Cerebellar cortex (tissue), 1 donor: ENCODE data around the gene SYTL5.

Experiments used
- DNase-seq: peaks from one replicate; pipeline ENCODE4 v3.0.0-alpha.2; 2015; ENCODE audit warnings: low spot score

The SYTL5 gene

GRCh38 chrX:38138900-38139299 lies 132.5 kb downstream of the SYTL5 start:
- DNase-seq, result no peak

DNA sequence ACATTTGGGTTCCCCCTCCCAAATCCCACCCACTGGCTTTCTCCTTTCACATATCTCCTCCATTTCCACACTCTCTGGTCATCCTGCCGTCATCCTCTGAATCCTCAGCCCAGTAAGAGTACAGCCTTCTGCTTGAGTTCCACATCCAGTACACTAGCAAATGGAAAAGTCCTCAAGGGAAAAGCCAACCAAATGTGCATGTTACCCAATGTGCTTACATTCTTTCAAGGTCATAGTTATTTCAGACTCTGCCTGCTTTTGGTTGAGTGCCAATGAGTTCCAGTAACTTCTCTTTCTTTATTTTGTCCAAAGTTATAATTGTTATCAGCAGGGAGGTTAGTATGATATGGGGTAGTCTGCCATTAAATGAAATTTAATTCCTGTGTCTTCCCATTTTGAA lies 136.3 kb downstream of the SYTL5 start:
- DNase-seq, result no peak

- no peak for DNase-seq
Measured at GRCh38 chrX:38149016-38149415, 142.7 kb downstream of the SYTL5 start.

DNA sequence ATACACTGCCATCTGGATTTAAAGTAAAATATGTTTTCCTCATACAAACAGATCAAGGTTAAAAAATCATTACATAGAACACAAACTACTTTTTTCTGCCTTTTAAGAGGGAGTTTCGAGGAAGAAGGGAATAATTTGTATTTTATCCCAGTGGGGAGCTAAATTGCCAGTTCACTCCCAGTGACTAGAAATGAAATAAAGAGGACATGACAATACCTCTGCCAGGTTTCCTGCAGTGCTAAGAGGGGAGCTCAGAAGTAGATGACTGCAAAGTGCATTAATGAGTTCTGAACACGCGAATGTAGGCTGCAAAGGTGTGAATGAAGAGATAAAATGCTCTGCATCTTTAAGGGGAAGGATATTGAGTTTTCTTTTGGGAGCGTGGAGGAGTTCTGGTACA lies 144.6 kb downstream of the SYTL5 start:
- DNase-seq, result no peak

GRCh38 chrX:38151441-38151840 lies 145.1 kb downstream of the SYTL5 start:
- DNase-seq, result no peak

DNA sequence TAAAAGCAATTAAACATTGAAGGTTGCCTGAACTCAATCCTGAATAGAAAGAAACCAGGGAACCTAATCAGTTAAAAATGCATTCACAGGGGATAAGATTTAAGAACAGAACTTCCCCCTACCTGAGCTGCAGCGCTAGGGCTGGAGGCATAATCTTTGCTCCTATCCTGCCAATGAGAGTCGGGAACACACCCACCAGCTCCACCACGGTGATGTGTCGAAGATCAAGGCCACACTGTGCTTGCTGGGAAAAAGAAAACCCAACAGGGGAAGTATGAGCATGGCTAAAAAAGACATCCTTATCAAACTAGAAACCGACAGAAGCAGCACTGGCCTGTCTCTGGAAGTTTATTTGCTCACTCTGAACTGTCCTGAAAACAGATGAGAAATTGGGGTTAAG lies 148.0 kb downstream of the SYTL5 start:
- no peak for DNase-seq

GRCh38 chrX:38154818-38155217 lies 148.5 kb downstream of the SYTL5 start:
- no peak for DNase-seq

- DNase-seq, result no peak
Measured at GRCh38 chrX:38156838-38157237, 150.5 kb downstream of the SYTL5 start.

- no peak for DNase-seq
Measured at GRCh38 chrX:38163193-38163592, 156.8 kb downstream of the SYTL5 start.

DNA sequence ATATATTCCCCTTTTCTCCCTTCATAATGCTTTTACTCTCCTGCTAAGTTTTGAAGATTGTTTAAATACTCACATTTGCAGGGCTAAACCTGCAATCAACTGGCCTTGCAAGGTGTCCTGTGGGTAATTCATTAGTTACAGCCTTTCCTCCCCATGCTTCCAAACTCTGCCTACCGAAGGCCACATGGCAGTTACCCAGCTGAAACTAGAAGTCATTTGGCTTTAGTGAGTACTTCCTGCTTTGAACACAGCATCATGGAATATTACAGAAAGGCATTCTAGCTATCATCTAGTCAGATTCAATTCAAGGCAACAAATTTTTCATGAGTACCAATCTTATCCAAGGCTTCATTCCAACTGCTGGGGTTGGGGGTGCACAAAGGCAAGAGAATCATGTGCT lies 158.7 kb downstream of the SYTL5 start:
- no peak for DNase-seq

GRCh38 chrX:38166478-38167083 lies 160.2 kb downstream of the SYTL5 start:
- no peak for DNase-seq

- DNase-seq, result no peak
Measured at GRCh38 chrX:38170556-38170955, 164.2 kb downstream of the SYTL5 start.

- no peak for DNase-seq
Measured at GRCh38 chrX:38172596-38172995, 166.2 kb downstream of the SYTL5 start.

- DNase-seq, result peak; percentile 23
Measured at GRCh38 chrX:38175139-38175538, 168.8 kb downstream of the SYTL5 start.

- no peak for DNase-seq
Measured at GRCh38 chrX:38178396-38178795, 172.0 kb downstream of the SYTL5 start.
